Neural cell (in vitro differentiated cells): ENCODE results near the gene CYP26B1. TPM values are rescaled to one million over a fixed set of nuclear protein-coding genes. Genes with fewer than 3 reads are reported as not detected.

Experiments
- H2AFZ ChIP-seq: fragments of 200-600, 300-800 bp; sonication (generic), shearing (Covaris generic); 2 replicates; pipeline ENCODE4 v1.6.0; 2014; ENCODE audit warnings: low read depth, mild to moderate bottlenecking, antibody characterized with exemption, low read length, moderate library complexity
- H3F3A ChIP-seq: fragments of 200-600 bp; shearing (Covaris generic); 2 replicates; pipeline ENCODE4 v1.6.1; 2016; ENCODE audit warnings: mild to moderate bottlenecking, moderate library complexity, mixed read lengths, antibody characterized with exemption, low read length; ENCODE audit not compliant: insufficient read depth, poor library complexity, severe bottlenecking
- H3K27ac ChIP-seq: fragments of 200-600, 300-800 bp; sonication (generic), shearing (Covaris generic); 2 replicates; pipeline ENCODE4 v1.5.1; 2014; ENCODE audit warnings: mild to moderate bottlenecking, low read length, moderate library complexity
- H3K27me3 ChIP-seq: fragments of 300-800, 200-600 bp; sonication (generic), shearing (Covaris generic); 2 replicates; pipeline ENCODE4 v1.6.0; 2014; ENCODE audit warnings: mild to moderate bottlenecking, low read depth, low read length, moderate library complexity; ENCODE audit not compliant: insufficient read depth
- H3K36me3 ChIP-seq: fragments of 300-800, 200-600 bp; sonication (generic), shearing (Covaris generic); 2 replicates; pipeline ENCODE4 v1.5.1; 2014; ENCODE audit warnings: mild to moderate bottlenecking, antibody characterized with exemption, low read length, moderate library complexity; ENCODE audit not compliant: insufficient read depth
- H3K4me2 ChIP-seq: fragments of 300-800, 200-600 bp; sonication (generic), shearing (Covaris generic); 2 replicates; pipeline ENCODE4 v1.6.0; 2014; ENCODE audit warnings: mild to moderate bottlenecking, low read length
- H3K4me3 ChIP-seq: fragments of 300-800, 200-600 bp; sonication (generic), shearing (Covaris generic); 2 replicates; pipeline ENCODE4 v1.5.1; 2014; ENCODE audit warnings: mild to moderate bottlenecking, low read length, moderate library complexity
- H3K79me2 ChIP-seq: fragments of 200-600 bp; shearing (Covaris generic); replicated peaks from 2 replicates; pipeline ENCODE4 v1.6.0; 2014; ENCODE audit warnings: mild to moderate bottlenecking, low read length, moderate library complexity; ENCODE audit not compliant: insufficient read depth
- H3K9ac ChIP-seq: fragments of 300-800, 200-600 bp; sonication (generic), shearing (Covaris generic); 2 replicates; pipeline ENCODE4 v1.6.1; 2016; ENCODE audit warnings: mild to moderate bottlenecking, low read length, mixed read lengths
- H3K9me2 ChIP-seq: fragments of 200-600 bp; shearing (Covaris generic); 2 replicates; pipeline ENCODE4 v1.6.1; 2016; ENCODE audit warnings: mild to moderate bottlenecking, low read length, mixed read lengths; ENCODE audit not compliant: insufficient read depth
- H3K9me3 ChIP-seq: fragments of 200-600, 300-800 bp; sonication (generic), shearing (Covaris generic); 2 replicates; pipeline ENCODE4 v1.6.1; 2016; ENCODE audit warnings: mild to moderate bottlenecking, mixed run types, low read length, moderate library complexity, mixed read lengths
- H4K20me1 ChIP-seq: fragments of 200-600 bp; shearing (Covaris generic); 2 replicates; pipeline ENCODE4 v1.6.1; 2016; ENCODE audit warnings: mild to moderate bottlenecking, mixed run types; ENCODE audit not compliant: insufficient read depth
- EP300 ChIP-seq: fragments of 450-650 bp; conservative IDR thresholded peaks from 2 replicates; pipeline ENCODE4 v1.6.1; 2014; ENCODE audit warnings: antibody characterized with exemption, mild to moderate bottlenecking, moderate library complexity; ENCODE audit not compliant: poor library complexity, severe bottlenecking
- EZH2 ChIP-seq: fragments of 200-600, 300-800 bp; shearing (Covaris generic), sonication (generic); IDR thresholded peaks from 2 replicates; pipeline ENCODE4 v1.6.1; 2014; ENCODE audit warnings: antibody characterized with exemption, low read length, borderline replicate concordance, mild to moderate bottlenecking; ENCODE audit not compliant: insufficient read depth, poor library complexity, severe bottlenecking
- MXI1 ChIP-seq: fragments of 450-650 bp; conservative IDR thresholded peaks from 2 replicates; pipeline ENCODE4 v1.6.1; 2014; ENCODE audit warnings: antibody characterized with exemption, mild to moderate bottlenecking; ENCODE audit not compliant: poor library complexity, severe bottlenecking
- POLR2AphosphoS5 ChIP-seq: IDR thresholded peaks from 2 replicates; pipeline ENCODE4 v1.6.1; 2012
- RAD21 ChIP-seq: fragments of 450-650 bp; conservative IDR thresholded peaks from 2 replicates; pipeline ENCODE4 v1.6.1; 2014; ENCODE audit warnings: antibody characterized with exemption, mild to moderate bottlenecking, moderate library complexity
- SMC3 ChIP-seq: fragments of 450-650 bp; conservative IDR thresholded peaks from 2 replicates; pipeline ENCODE4 v1.6.1; 2014; ENCODE audit warnings: antibody characterized with exemption, mild to moderate bottlenecking, moderate library complexity; ENCODE audit not compliant: poor library complexity
- TAF1 ChIP-seq: IDR thresholded peaks from 2 replicates; pipeline ENCODE4 v1.6.1; 2012; ENCODE audit warnings: low read depth
- polyA plus RNA-seq: library from polyadenylated mRNA; depleted of rRNA; stranded (reverse); fragments of >200 nt; gene quantifications from 2 replicates; pipeline ENCODE4 v1.2.3, GENCODE V29; 2014
- TF ChIP-seq, protein P1 (sequence below): fragments of 450-650 bp; IDR thresholded peaks from 2 replicates; pipeline ENCODE4 v1.5.1; 2014; ENCODE audit warnings: antibody characterized with exemption, mild to moderate bottlenecking, moderate library complexity; ENCODE audit not compliant: poor library complexity, severe bottlenecking
- TF ChIP-seq, protein P2 (sequence below): IDR thresholded peaks from 2 replicates; pipeline ENCODE4 v1.6.1; 2012; ENCODE audit warnings: borderline replicate concordance

CYP26B1 gene
- polyA plus RNA-seq, 1 donor from 2014 or later = 0.83 TPM

DNA sequence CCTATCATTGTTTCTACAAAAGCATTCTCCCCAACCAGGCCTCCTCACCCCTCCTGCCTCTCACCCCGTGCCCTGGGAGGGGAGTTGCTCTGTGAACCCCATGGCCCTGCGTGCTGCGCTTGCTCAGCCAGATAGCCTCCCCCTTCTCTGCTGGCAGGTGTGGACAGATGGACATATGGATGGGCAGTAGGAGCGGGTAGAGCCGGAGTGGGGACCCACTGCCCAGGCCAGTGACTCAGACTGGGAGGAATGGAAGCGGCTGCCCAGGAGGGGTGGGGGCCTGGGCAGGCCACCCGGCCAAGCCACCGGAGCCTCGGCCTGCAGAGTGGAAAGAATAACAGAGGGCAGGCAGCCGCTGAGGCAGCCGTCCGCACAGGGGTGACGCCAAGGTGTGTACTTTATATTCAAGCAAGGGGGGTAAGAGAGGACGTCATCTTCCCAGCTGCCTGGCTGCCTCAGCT is 8.7 kb downstream of the CYP26B1 start:
- H3K4me2 ChIP-seq = no peak overlapping the region
- no peaks in the 10 kb centered on the region for H3K9me3 ChIP-seq
- no peaks in the 10 kb centered on the region for H3K9me2 ChIP-seq
- no peaks in the 10 kb centered on the region for H4K20me1 ChIP-seq
- no peak overlapping the region for H3K4me3 ChIP-seq
- no peaks in the 10 kb centered on the region for H3K79me2 ChIP-seq
- H3K27ac ChIP-seq = no peak overlapping the region
- no peak overlapping the region for H3K9ac ChIP-seq
- no peak overlapping the region for H2AFZ ChIP-seq
- peaks cover 31% of the 10 kb centered on the region for H3K27me3 ChIP-seq
- no peaks in the 10 kb centered on the region for H3F3A ChIP-seq
- no peaks in the 10 kb centered on the region for H3K36me3 ChIP-seq
- TF ChIP-seq SMC3 (no peak), RAD21 (no peak), EZH2 (no peak), TAF1 (no peak)
- TF ChIP-seq, protein P1, sequence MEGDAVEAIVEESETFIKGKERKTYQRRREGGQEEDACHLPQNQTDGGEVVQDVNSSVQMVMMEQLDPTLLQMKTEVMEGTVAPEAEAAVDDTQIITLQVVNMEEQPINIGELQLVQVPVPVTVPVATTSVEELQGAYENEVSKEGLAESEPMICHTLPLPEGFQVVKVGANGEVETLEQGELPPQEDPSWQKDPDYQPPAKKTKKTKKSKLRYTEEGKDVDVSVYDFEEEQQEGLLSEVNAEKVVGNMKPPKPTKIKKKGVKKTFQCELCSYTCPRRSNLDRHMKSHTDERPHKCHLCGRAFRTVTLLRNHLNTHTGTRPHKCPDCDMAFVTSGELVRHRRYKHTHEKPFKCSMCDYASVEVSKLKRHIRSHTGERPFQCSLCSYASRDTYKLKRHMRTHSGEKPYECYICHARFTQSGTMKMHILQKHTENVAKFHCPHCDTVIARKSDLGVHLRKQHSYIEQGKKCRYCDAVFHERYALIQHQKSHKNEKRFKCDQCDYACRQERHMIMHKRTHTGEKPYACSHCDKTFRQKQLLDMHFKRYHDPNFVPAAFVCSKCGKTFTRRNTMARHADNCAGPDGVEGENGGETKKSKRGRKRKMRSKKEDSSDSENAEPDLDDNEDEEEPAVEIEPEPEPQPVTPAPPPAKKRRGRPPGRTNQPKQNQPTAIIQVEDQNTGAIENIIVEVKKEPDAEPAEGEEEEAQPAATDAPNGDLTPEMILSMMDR = no peak

DNA sequence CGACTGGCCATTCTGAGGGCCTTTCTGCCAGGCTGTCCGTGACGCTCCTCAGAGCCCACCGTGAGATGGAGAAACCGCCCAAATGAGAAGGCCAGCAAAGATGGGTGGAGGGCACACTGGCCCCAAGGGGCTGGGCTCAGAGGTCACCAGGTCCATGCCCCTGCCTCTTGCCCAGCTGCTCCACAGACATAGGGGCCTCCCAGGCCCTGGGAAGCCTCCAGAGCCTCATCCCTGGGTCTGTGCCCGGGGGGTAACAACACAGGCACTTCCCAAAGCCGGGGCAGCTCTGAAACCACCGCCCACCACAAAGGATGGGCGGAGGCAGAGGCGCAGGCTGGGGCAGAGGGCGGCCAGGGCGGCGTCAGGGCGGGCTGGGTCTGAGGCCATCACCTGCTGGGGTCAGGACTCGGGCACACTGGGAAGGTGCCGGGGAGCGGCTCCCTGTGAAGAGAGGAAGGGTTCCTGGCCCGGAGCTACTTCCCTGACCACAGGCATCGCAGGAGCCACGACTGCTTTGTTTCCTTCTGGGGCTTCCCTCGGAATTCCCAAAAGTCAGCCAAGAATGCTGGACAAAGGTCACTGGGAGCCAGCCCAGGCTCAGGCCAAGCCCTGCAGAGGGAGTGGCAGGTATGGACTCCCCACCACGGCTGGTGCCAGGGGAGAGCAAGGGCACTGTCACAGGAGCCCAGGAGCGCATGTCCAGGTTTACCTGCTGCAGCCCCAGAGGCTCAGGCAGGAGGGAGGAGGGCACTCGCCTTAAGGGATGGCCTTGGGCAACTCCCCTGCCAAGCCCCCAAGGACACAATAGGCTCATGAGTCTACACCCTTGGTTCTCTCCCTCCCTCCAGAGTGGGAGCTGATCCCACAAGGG is 9.4 kb downstream of the CYP26B1 start:
- no peak overlapping the region for H3K4me2 ChIP-seq

More for the DNA sequence above, 9.4 kb downstream of the CYP26B1 start:
- Histone ChIP-seq H3K27ac (no peak overlapping the region), H3K9me2 (no peaks in the 10 kb centered on the region), H3K9me3 (no peaks in the 10 kb centered on the region), H3K4me3 (no peak overlapping the region), H3K79me2 (no peaks in the 10 kb centered on the region), H2AFZ (no peak overlapping the region), H3F3A (no peaks in the 10 kb centered on the region), H3K36me3 (no peaks in the 10 kb centered on the region), H4K20me1 (no peaks in the 10 kb centered on the region), H3K27me3 (peaks cover 24% of the 10 kb centered on the region), H3K9ac (no peak overlapping the region)
- TF ChIP-seq TAF1 (no peak), RAD21 (no peak), POLR2AphosphoS5 (no peak), EP300 (no peak), SMC3 (no peak), EZH2 (no peak), MXI1 (no peak)
- TF ChIP-seq, protein P2, sequence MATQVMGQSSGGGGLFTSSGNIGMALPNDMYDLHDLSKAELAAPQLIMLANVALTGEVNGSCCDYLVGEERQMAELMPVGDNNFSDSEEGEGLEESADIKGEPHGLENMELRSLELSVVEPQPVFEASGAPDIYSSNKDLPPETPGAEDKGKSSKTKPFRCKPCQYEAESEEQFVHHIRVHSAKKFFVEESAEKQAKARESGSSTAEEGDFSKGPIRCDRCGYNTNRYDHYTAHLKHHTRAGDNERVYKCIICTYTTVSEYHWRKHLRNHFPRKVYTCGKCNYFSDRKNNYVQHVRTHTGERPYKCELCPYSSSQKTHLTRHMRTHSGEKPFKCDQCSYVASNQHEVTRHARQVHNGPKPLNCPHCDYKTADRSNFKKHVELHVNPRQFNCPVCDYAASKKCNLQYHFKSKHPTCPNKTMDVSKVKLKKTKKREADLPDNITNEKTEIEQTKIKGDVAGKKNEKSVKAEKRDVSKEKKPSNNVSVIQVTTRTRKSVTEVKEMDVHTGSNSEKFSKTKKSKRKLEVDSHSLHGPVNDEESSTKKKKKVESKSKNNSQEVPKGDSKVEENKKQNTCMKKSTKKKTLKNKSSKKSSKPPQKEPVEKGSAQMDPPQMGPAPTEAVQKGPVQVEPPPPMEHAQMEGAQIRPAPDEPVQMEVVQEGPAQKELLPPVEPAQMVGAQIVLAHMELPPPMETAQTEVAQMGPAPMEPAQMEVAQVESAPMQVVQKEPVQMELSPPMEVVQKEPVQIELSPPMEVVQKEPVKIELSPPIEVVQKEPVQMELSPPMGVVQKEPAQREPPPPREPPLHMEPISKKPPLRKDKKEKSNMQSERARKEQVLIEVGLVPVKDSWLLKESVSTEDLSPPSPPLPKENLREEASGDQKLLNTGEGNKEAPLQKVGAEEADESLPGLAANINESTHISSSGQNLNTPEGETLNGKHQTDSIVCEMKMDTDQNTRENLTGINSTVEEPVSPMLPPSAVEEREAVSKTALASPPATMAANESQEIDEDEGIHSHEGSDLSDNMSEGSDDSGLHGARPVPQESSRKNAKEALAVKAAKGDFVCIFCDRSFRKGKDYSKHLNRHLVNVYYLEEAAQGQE = no peak
- TF ChIP-seq, protein P1 = no peak
